ENCODE results near the gene RWDD3. TPM values are rescaled to one million over a fixed set of nuclear protein-coding genes. Genes with fewer than 3 reads are reported as not detected.

RWDD3 gene, protein sequence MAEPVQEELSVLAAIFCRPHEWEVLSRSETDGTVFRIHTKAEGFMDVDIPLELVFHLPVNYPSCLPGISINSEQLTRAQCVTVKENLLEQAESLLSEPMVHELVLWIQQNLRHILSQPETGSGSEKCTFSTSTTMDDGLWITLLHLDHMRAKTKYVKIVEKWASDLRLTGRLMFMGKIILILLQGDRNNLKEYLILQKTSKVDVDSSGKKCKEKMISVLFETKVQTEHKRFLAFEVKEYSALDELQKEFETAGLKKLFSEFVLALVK
- 10 to 100 TPM; 16.5 to 17.9 TPM for total RNA-seq

DNA sequence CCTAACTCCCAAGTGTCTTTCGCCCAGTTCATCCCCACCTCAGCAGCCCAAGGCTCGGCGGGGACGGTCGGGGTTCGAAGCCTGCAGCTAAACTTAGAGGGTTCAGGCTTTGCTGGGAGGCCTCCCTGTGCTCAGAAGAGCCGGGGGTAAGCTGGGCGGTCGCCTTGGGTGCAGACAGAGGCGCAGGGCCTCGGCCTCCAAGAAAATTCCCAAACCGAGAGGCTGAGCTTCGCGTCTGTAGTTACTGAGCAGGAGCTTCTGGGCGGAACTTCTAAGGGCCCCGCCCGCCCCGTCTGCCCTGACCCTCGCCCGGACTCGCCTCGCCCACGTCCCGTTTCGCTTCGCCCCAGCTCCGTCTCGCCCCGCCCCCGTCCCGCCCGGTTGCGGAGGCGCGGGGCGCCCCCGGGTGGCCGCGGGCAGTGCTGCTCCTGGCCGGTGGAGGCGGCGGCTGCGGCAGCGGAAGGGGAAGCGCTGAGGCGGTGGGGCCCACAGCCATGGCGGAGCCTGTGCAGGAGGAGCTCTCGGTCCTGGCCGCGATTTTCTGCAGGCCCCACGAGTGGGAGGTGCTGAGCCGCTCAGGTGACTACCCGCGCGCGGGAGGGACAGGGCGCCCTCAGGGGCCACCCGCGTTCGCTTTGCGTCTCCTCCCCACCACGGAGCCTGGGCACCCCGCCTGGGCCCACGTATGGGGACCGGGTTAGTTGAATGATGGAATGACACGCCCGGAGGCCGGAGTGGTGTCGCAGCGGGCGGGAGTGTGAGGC is at the start of gene RWDD3:
Gene RWDD3, plus strand, starts transcription at position 474 of the 764 bp plus-strand sequence. Its CDS starts 21 bp downstream, at position 495.
- peak; percentile 94 for DNase-seq
- ChIA-PET CTCF (interaction anchor here (0.6 to 3.7 kb wide), 25 partner anchors 8 to 379 kb away, joined by 3 to 36 read pairs (median 6); partner anchors contain the start of genes ALG14 and TLCD4), POLR2A (interaction anchor here (0.6 to 1.9 kb wide), 13 partner anchors 10 to 812 kb away, joined by 3 to 15 read pairs (median 4); partner anchors contain the start of gene ALG14)
- peaks cover 20% of the 10 kb centered on the region for H3K36me3 Mint-ChIP-seq (ENCODE audit: low read depth)
- peak within 1 kb of the TSS; percentile 77 for H3K27ac Mint-ChIP-seq
- H3K4me1 Mint-ChIP-seq, result peaks cover 28% of the 10 kb centered on the region
- no peaks in the 10 kb centered on the region for H3K9me3 Mint-ChIP-seq
- peak within 1 kb of the TSS; percentile 94 for H3K4me3 Mint-ChIP-seq
- H3K27me3 Mint-ChIP-seq, result peaks cover 16% of the 10 kb centered on the region

DNA sequence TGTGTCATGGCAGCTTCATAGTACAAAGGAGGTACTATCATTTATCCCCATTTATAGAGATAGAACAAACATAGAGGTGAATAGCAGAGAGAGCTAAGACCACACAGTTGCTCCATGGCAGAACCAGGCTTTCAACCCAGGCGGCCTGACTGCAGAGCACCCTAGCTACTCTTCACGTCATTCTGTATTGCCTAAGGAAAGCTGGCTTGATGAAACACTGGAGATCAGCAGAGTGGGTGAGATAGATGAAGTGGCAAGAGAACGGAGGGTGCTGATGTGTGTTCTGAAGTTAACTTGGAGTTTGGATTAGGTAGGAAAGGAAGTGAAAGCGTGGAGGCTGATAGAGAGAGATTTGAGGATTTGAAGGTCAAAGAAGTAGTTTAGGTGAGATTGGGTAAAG is 47.9 kb upstream of the RWDD3 start:
- H3K4me3 Mint-ChIP-seq, result no peak overlapping the region
- H3K4me1 Mint-ChIP-seq, result no peaks in the 10 kb centered on the region
- H3K9me3 Mint-ChIP-seq, result no peaks in the 10 kb centered on the region
- ChIA-PET POLR2A (no interaction called here), CTCF (no interaction called here)
- H3K27me3 Mint-ChIP-seq, result peaks cover 5% of the 10 kb centered on the region
- DNase-seq, result no peak
- H3K36me3 Mint-ChIP-seq (ENCODE audit: low read depth), result no peaks in the 10 kb centered on the region
- no peak overlapping the region for H3K27ac Mint-ChIP-seq

DNA sequence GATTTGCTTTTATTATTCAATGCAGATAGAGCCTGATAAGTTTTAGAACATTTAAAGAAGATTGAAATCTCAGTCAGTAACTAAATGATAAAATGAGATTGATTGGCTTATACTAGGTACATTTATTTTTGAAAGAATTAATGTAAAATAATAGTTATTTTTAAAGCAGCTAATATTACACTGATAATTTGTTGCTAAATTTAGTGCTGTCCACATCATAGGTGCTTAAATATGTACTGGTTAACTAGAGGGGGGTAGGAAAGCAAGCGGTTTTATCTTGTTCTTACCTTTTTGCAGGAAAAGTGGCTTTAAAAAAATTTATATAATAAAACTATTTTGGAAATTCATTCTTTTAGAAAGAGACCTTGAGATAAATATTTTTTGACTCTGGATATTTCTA is 40.4 kb upstream of the RWDD3 start:
- Mint-ChIP-seq H3K27ac (no peak overlapping the region), H3K27me3 (no peaks in the 10 kb centered on the region), H3K4me3 (no peak overlapping the region), H3K36me3 (ENCODE audit: low read depth) (no peaks in the 10 kb centered on the region), H3K4me1 (no peaks in the 10 kb centered on the region), H3K9me3 (no peaks in the 10 kb centered on the region)
- CTCF ChIA-PET, result no interaction called here
- POLR2A ChIA-PET, result no interaction called here
- no peak for DNase-seq

GRCh38 chr1:95195046-95195445 is 39.0 kb upstream of the RWDD3 start:
- no peak for DNase-seq
- Mint-ChIP-seq H3K4me3 (no peak overlapping the region), H3K4me1 (no peaks in the 10 kb centered on the region), H3K36me3 (ENCODE audit: low read depth) (no peaks in the 10 kb centered on the region), H3K9me3 (no peaks in the 10 kb centered on the region), H3K27ac (no peak overlapping the region), H3K27me3 (no peaks in the 10 kb centered on the region)
- ChIA-PET CTCF (no interaction called here), POLR2A (no interaction called here)

DNA sequence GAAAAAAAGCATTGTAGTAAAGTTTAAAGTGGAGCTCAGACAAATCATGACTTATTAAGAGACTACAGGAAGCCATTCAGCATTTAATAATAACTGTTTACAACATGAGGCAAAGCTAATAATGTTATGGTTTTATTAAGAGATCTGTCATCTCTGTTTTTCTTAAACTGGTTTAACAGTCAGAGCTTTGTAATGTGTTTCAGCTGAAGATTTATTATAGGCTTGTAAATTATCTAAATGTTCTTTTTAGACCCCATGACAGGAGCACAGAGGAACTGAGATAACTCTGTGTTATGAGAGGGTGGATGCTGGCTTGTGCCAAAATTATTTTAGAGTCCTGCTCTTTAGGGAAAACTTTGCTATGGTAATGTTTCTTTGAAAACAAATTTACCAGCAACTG is 38.0 kb upstream of the RWDD3 start:
- DNase-seq, result no peak
- H3K27me3 Mint-ChIP-seq, result no peaks in the 10 kb centered on the region
- H3K4me3 Mint-ChIP-seq, result no peak overlapping the region
- H3K4me1 Mint-ChIP-seq, result no peaks in the 10 kb centered on the region
- H3K36me3 Mint-ChIP-seq (ENCODE audit: low read depth), result no peaks in the 10 kb centered on the region
- H3K27ac Mint-ChIP-seq, result no peak overlapping the region
- H3K9me3 Mint-ChIP-seq, result no peaks in the 10 kb centered on the region
- ChIA-PET CTCF (no interaction called here), POLR2A (no interaction called here)

- CTCF ChIA-PET, result interaction anchor here (0.9 kb wide), 1 partner anchor 36 kb away, joined by 3 read pairs; the partner anchor contains the start of gene RWDD3
- H3K4me3 Mint-ChIP-seq, result no peak overlapping the region
Observed at GRCh38 chr1:95197616-95198252, 36.3 kb upstream of the RWDD3 start.

GRCh38 chr1:95201905-95202304 is 32.1 kb upstream of the RWDD3 start:
- ChIA-PET POLR2A (no interaction called here), CTCF (no interaction called here)
- H3K27ac Mint-ChIP-seq, result no peak overlapping the region
- peaks cover 1% of the 10 kb centered on the region for H3K27me3 Mint-ChIP-seq
- H3K9me3 Mint-ChIP-seq, result no peaks in the 10 kb centered on the region
- no peaks in the 10 kb centered on the region for H3K4me1 Mint-ChIP-seq
- no peak for DNase-seq
- H3K36me3 Mint-ChIP-seq (ENCODE audit: low read depth), result no peaks in the 10 kb centered on the region
- no peak overlapping the region for H3K4me3 Mint-ChIP-seq

More at GRCh38 chr1:95197616-95198252, 36.3 kb upstream of the RWDD3 start:
- no peaks in the 10 kb centered on the region for H3K36me3 Mint-ChIP-seq (ENCODE audit: low read depth)
- H3K27me3 Mint-ChIP-seq, result no peaks in the 10 kb centered on the region
- H3K9me3 Mint-ChIP-seq, result no peaks in the 10 kb centered on the region
- H3K27ac Mint-ChIP-seq, result no peak overlapping the region
- POLR2A ChIA-PET, result no interaction called here
- DNase-seq, result no peak
- no peaks in the 10 kb centered on the region for H3K4me1 Mint-ChIP-seq

GRCh38 chr1:95203908-95204437 is 30.0 kb upstream of the RWDD3 start:
- Mint-ChIP-seq H3K4me3 (no peak overlapping the region), H3K27ac (no peak overlapping the region), H3K36me3 (ENCODE audit: low read depth) (no peaks in the 10 kb centered on the region), H3K9me3 (no peaks in the 10 kb centered on the region), H3K4me1 (no peaks in the 10 kb centered on the region), H3K27me3 (peaks cover 1% of the 10 kb centered on the region)
- POLR2A ChIA-PET, result no interaction called here
- CTCF ChIA-PET, result no interaction called here
- no peak for DNase-seq

- Mint-ChIP-seq H3K9me3 (no peaks in the 10 kb centered on the region), H3K27me3 (peaks cover 1% of the 10 kb centered on the region), H3K27ac (no peak overlapping the region), H3K36me3 (ENCODE audit: low read depth) (no peaks in the 10 kb centered on the region), H3K4me3 (no peak overlapping the region), H3K4me1 (no peaks in the 10 kb centered on the region)
- DNase-seq, result no peak
- CTCF ChIA-PET, result no interaction called here
- POLR2A ChIA-PET, result no interaction called here
Observed at GRCh38 chr1:95206514-95206913, 27.5 kb upstream of the RWDD3 start.

DNA sequence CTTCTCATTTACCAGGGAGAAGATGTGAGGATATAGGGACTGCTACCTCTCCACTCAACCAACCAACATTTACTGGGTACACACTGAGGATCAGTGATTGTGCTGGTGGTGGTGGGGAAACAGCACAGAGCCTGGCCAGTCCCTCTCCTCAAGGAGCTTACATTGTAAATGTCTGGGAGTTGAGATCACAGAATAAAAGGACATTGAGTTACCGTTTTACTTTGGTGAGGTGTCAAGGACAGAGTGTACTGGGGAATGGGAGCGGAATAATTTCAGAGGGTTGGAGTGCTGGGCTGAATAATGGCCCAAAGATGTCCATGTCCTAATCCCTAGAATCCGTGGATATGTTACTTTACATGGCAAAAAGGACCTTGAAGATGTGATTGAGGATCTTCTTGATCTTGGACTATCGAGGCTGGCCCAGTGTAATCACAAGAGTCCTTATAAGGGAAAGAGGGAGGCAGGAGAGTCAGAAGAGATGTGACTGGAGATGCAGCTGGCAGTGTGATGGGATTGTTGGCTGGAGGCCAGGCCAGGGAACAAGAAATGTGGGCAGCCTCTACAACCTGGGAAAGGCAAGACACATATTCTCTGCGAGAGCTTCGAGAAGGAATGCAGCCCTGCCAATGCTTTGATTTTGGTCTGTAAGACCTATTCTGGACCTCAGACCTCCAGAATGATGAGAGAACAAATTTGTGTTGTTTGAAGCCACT is 26.6 kb upstream of the RWDD3 start:
- ChIA-PET POLR2A (no interaction called here), CTCF (no interaction called here)
- DNase-seq, result no peak
- no peak overlapping the region for H3K4me3 Mint-ChIP-seq
- H3K36me3 Mint-ChIP-seq (ENCODE audit: low read depth), result no peaks in the 10 kb centered on the region
- no peak overlapping the region for H3K27ac Mint-ChIP-seq
- peaks cover 1% of the 10 kb centered on the region for H3K27me3 Mint-ChIP-seq
- H3K4me1 Mint-ChIP-seq, result no peaks in the 10 kb centered on the region
- no peaks in the 10 kb centered on the region for H3K9me3 Mint-ChIP-seq

DNA sequence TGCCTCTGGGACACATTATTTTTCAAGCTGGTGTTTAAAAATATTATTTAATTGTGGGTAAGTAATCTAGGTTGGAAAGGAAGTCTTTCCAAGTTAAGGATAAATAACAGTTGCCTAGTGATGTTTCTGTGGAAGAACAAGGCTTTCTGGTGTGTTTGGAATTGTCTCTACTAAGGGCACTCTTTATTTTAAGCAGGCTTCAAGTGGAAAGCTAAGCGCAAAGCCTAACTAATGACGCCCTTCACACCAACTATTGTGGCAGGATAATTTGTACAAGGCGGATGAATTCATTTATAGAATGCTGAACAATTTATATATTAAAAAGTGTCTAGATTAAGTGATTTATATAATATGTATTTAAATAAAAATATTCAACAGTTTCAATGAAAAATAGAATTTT is 25.1 kb upstream of the RWDD3 start:
- no peak overlapping the region for H3K4me3 Mint-ChIP-seq

GRCh38 chr1:95209291-95209690 is 24.7 kb upstream of the RWDD3 start:
- no peak overlapping the region for H3K4me3 Mint-ChIP-seq
- no peak overlapping the region for H3K27ac Mint-ChIP-seq
- H3K4me1 Mint-ChIP-seq, result no peaks in the 10 kb centered on the region
- no peaks in the 10 kb centered on the region for H3K9me3 Mint-ChIP-seq
- H3K36me3 Mint-ChIP-seq (ENCODE audit: low read depth), result no peaks in the 10 kb centered on the region
- H3K27me3 Mint-ChIP-seq, result peaks cover 1% of the 10 kb centered on the region
- no peak for DNase-seq
- ChIA-PET CTCF (interaction anchor here (1.1 to 1.2 kb wide), 2 partner anchors 15 to 24 kb away, joined by 4 to 6 read pairs; partner anchors contain the start of gene RWDD3), POLR2A (no interaction called here)

More for the DNA sequence above, 25.1 kb upstream of the RWDD3 start:
- no peak overlapping the region for H3K27ac Mint-ChIP-seq
- CTCF ChIA-PET, result interaction anchor here (1.1 to 1.2 kb wide), 2 partner anchors 15 to 25 kb away, joined by 4 to 6 read pairs; partner anchors contain the start of gene RWDD3
- no peak for DNase-seq
- H3K9me3 Mint-ChIP-seq, result no peaks in the 10 kb centered on the region
- peaks cover 1% of the 10 kb centered on the region for H3K27me3 Mint-ChIP-seq
- no peaks in the 10 kb centered on the region for H3K4me1 Mint-ChIP-seq
- no peaks in the 10 kb centered on the region for H3K36me3 Mint-ChIP-seq (ENCODE audit: low read depth)
- POLR2A ChIA-PET, result no interaction called here
